ENCODE data around the gene GNG4.

The GNG4 gene

GRCh38 chr1:235649368-235650163 is at the start of gene GNG4:
Gene GNG4 (minus strand): TSS chr1:235649784. CDS start chr1:235583838, 65,946 bp downstream.
- Histone ChIP-seq H3K4me3 (ENCODE audit: low read depth, low read length) (peak within 1 kb of the TSS; percentile 72), H3K4me1 (ENCODE audit: control insufficient read depth, insufficient read depth, low read length, unreplicated experiment) (peaks cover 8% of the 10 kb centered on the region), H3K27me3 (ENCODE audit: insufficient read depth, low read length) (peaks cover 85% of the 10 kb centered on the region), H3K27ac (ENCODE audit: low read depth, low read length) (no peak within 1 kb of the TSS), H2AFZ (ENCODE audit: low read length, unreplicated experiment) (peak within 1 kb of the TSS; percentile 24), H3K79me2 (ENCODE audit: control insufficient read depth, insufficient read depth, low read length, unreplicated experiment) (no peaks in the 10 kb centered on the region), H3K36me3 (ENCODE audit: insufficient read depth, low read length) (no peaks in the 10 kb centered on the region)

GRCh38 chr1:235697508-235697907 is 47.9 kb upstream of the GNG4 start:
- H2AFZ ChIP-seq (ENCODE audit: low read length, unreplicated experiment) = no peak overlapping the region
- peaks cover 6% of the 10 kb centered on the region for H3K36me3 ChIP-seq (ENCODE audit: insufficient read depth, low read length)
- H3K4me3 ChIP-seq (ENCODE audit: low read depth, low read length) = no peak overlapping the region
- H3K4me1 ChIP-seq (ENCODE audit: control insufficient read depth, insufficient read depth, low read length, unreplicated experiment) = no peaks in the 10 kb centered on the region
- H3K79me2 ChIP-seq (ENCODE audit: control insufficient read depth, insufficient read depth, low read length, unreplicated experiment) = no peaks in the 10 kb centered on the region
- no peak overlapping the region for H3K27ac ChIP-seq (ENCODE audit: low read depth, low read length)
- no peaks in the 10 kb centered on the region for H3K27me3 ChIP-seq (ENCODE audit: insufficient read depth, low read length)

GRCh38 chr1:235689356-235689755 is 39.8 kb upstream of the GNG4 start:
- H3K4me3 ChIP-seq (ENCODE audit: low read depth, low read length) = no peak overlapping the region
- no peaks in the 10 kb centered on the region for H3K4me1 ChIP-seq (ENCODE audit: control insufficient read depth, insufficient read depth, low read length, unreplicated experiment)
- no peak overlapping the region for H3K27ac ChIP-seq (ENCODE audit: low read depth, low read length)
- H3K27me3 ChIP-seq (ENCODE audit: insufficient read depth, low read length) = no peaks in the 10 kb centered on the region
- no peaks in the 10 kb centered on the region for H3K36me3 ChIP-seq (ENCODE audit: insufficient read depth, low read length)
- no peak overlapping the region for H2AFZ ChIP-seq (ENCODE audit: low read length, unreplicated experiment)
- H3K79me2 ChIP-seq (ENCODE audit: control insufficient read depth, insufficient read depth, low read length, unreplicated experiment) = no peaks in the 10 kb centered on the region

- H3K27ac ChIP-seq (ENCODE audit: low read depth, low read length) = no peak overlapping the region
- no peaks in the 10 kb centered on the region for H3K27me3 ChIP-seq (ENCODE audit: insufficient read depth, low read length)
- no peaks in the 10 kb centered on the region for H3K79me2 ChIP-seq (ENCODE audit: control insufficient read depth, insufficient read depth, low read length, unreplicated experiment)
- no peak overlapping the region for H2AFZ ChIP-seq (ENCODE audit: low read length, unreplicated experiment)
- no peak overlapping the region for H3K4me3 ChIP-seq (ENCODE audit: low read depth, low read length)
- no peaks in the 10 kb centered on the region for H3K36me3 ChIP-seq (ENCODE audit: insufficient read depth, low read length)
- no peaks in the 10 kb centered on the region for H3K4me1 ChIP-seq (ENCODE audit: control insufficient read depth, insufficient read depth, low read length, unreplicated experiment)
These were observed 38.5 kb upstream of the GNG4 start for GRCh38 chr1:235688096-235688495.

- Histone ChIP-seq H3K27ac (ENCODE audit: low read depth, low read length) (no peak overlapping the region), H3K36me3 (ENCODE audit: insufficient read depth, low read length) (no peaks in the 10 kb centered on the region), H3K79me2 (ENCODE audit: control insufficient read depth, insufficient read depth, low read length, unreplicated experiment) (no peaks in the 10 kb centered on the region), H3K4me3 (ENCODE audit: low read depth, low read length) (no peak overlapping the region), H3K27me3 (ENCODE audit: insufficient read depth, low read length) (no peaks in the 10 kb centered on the region), H3K4me1 (ENCODE audit: control insufficient read depth, insufficient read depth, low read length, unreplicated experiment) (no peaks in the 10 kb centered on the region), H2AFZ (ENCODE audit: low read length, unreplicated experiment) (no peak overlapping the region)
These were observed 34.1 kb upstream of the GNG4 start for GRCh38 chr1:235683653-235684052.

- Histone ChIP-seq H3K79me2 (ENCODE audit: control insufficient read depth, insufficient read depth, low read length, unreplicated experiment) (no peaks in the 10 kb centered on the region), H3K4me1 (ENCODE audit: control insufficient read depth, insufficient read depth, low read length, unreplicated experiment) (no peaks in the 10 kb centered on the region), H3K27ac (ENCODE audit: low read depth, low read length) (no peak overlapping the region), H3K4me3 (ENCODE audit: low read depth, low read length) (no peak overlapping the region), H3K36me3 (ENCODE audit: insufficient read depth, low read length) (no peaks in the 10 kb centered on the region), H2AFZ (ENCODE audit: low read length, unreplicated experiment) (no peak overlapping the region), H3K27me3 (ENCODE audit: insufficient read depth, low read length) (no peaks in the 10 kb centered on the region)
These were observed 32.6 kb upstream of the GNG4 start for GRCh38 chr1:235682216-235682615.

- H3K27ac ChIP-seq (ENCODE audit: low read depth, low read length) = no peak overlapping the region
- no peaks in the 10 kb centered on the region for H3K79me2 ChIP-seq (ENCODE audit: control insufficient read depth, insufficient read depth, low read length, unreplicated experiment)
- no peaks in the 10 kb centered on the region for H3K4me1 ChIP-seq (ENCODE audit: control insufficient read depth, insufficient read depth, low read length, unreplicated experiment)
- H3K27me3 ChIP-seq (ENCODE audit: insufficient read depth, low read length) = no peaks in the 10 kb centered on the region
- H3K36me3 ChIP-seq (ENCODE audit: insufficient read depth, low read length) = peaks cover 15% of the 10 kb centered on the region
- no peak overlapping the region for H3K4me3 ChIP-seq (ENCODE audit: low read depth, low read length)
- no peak overlapping the region for H2AFZ ChIP-seq (ENCODE audit: low read length, unreplicated experiment)
These were observed 30.1 kb upstream of the GNG4 start for GRCh38 chr1:235679644-235680043.

- H3K4me1 ChIP-seq (ENCODE audit: control insufficient read depth, insufficient read depth, low read length, unreplicated experiment) = no peaks in the 10 kb centered on the region
These were observed 29.4 kb upstream of the GNG4 start for GRCh38 chr1:235679005-235679404.

GRCh38 chr1:235675152-235675890 is 25.7 kb upstream of the GNG4 start:
- Histone ChIP-seq H3K36me3 (ENCODE audit: insufficient read depth, low read length) (peaks cover 18% of the 10 kb centered on the region), H3K27ac (ENCODE audit: low read depth, low read length) (no peak overlapping the region)

More at GRCh38 chr1:235679005-235679404, 29.4 kb upstream of the GNG4 start:
- Histone ChIP-seq H3K27ac (ENCODE audit: low read depth, low read length) (no peak overlapping the region), H3K79me2 (ENCODE audit: control insufficient read depth, insufficient read depth, low read length, unreplicated experiment) (no peaks in the 10 kb centered on the region), H3K27me3 (ENCODE audit: insufficient read depth, low read length) (no peaks in the 10 kb centered on the region), H2AFZ (ENCODE audit: low read length, unreplicated experiment) (no peak overlapping the region), H3K36me3 (ENCODE audit: insufficient read depth, low read length) (peaks cover 15% of the 10 kb centered on the region), H3K4me3 (ENCODE audit: low read depth, low read length) (no peak overlapping the region)

GRCh38 chr1:235673981-235674380 is 24.4 kb upstream of the GNG4 start:
- H3K36me3 ChIP-seq (ENCODE audit: insufficient read depth, low read length) = peaks cover 27% of the 10 kb centered on the region
- H3K79me2 ChIP-seq (ENCODE audit: control insufficient read depth, insufficient read depth, low read length, unreplicated experiment) = no peaks in the 10 kb centered on the region
- no peak overlapping the region for H2AFZ ChIP-seq (ENCODE audit: low read length, unreplicated experiment)
- no peak overlapping the region for H3K27ac ChIP-seq (ENCODE audit: low read depth, low read length)
- H3K4me1 ChIP-seq (ENCODE audit: control insufficient read depth, insufficient read depth, low read length, unreplicated experiment) = no peaks in the 10 kb centered on the region
- no peaks in the 10 kb centered on the region for H3K27me3 ChIP-seq (ENCODE audit: insufficient read depth, low read length)
- H3K4me3 ChIP-seq (ENCODE audit: low read depth, low read length) = no peak overlapping the region

More at GRCh38 chr1:235675152-235675890, 25.7 kb upstream of the GNG4 start:
- Histone ChIP-seq H3K79me2 (ENCODE audit: control insufficient read depth, insufficient read depth, low read length, unreplicated experiment) (no peaks in the 10 kb centered on the region), H3K4me1 (ENCODE audit: control insufficient read depth, insufficient read depth, low read length, unreplicated experiment) (no peaks in the 10 kb centered on the region), H3K4me3 (ENCODE audit: low read depth, low read length) (no peak overlapping the region), H2AFZ (ENCODE audit: low read length, unreplicated experiment) (no peak overlapping the region), H3K27me3 (ENCODE audit: insufficient read depth, low read length) (no peaks in the 10 kb centered on the region)

GRCh38 chr1:235671992-235672391 is 22.4 kb upstream of the GNG4 start:
- H3K36me3 ChIP-seq (ENCODE audit: insufficient read depth, low read length) = peaks cover 30% of the 10 kb centered on the region
- H3K4me3 ChIP-seq (ENCODE audit: low read depth, low read length) = no peak overlapping the region
- no peaks in the 10 kb centered on the region for H3K27me3 ChIP-seq (ENCODE audit: insufficient read depth, low read length)
- H3K79me2 ChIP-seq (ENCODE audit: control insufficient read depth, insufficient read depth, low read length, unreplicated experiment) = no peaks in the 10 kb centered on the region
- no peak overlapping the region for H2AFZ ChIP-seq (ENCODE audit: low read length, unreplicated experiment)
- no peak overlapping the region for H3K27ac ChIP-seq (ENCODE audit: low read depth, low read length)
- no peaks in the 10 kb centered on the region for H3K4me1 ChIP-seq (ENCODE audit: control insufficient read depth, insufficient read depth, low read length, unreplicated experiment)

Measured in ACC112 (cell line).